Loucy (cell line): ENCODE results near the gene ETNK1.

Experiments
- H2AFZ ChIP-seq: fragments of 200-600 bp; sonication (generic); 2 replicates; pipeline ENCODE4 v1.6.0; 2016; ENCODE audit warnings: antibody characterized with exemption, mild to moderate bottlenecking, low read length, moderate library complexity
- H3F3A ChIP-seq: fragments of 200-600 bp; 2 replicates; pipeline ENCODE4 v1.6.0; 2016; ENCODE audit warnings: antibody characterized with exemption, low read depth, mild to moderate bottlenecking
- H3K27me3 ChIP-seq: fragments of 200-600 bp; sonication (generic); 2 replicates; pipeline ENCODE4 v1.6.1; 2014; ENCODE audit warnings: low read length, mild to moderate bottlenecking; ENCODE audit not compliant: insufficient read depth, poor library complexity, severe bottlenecking
- H3K36me3 ChIP-seq: fragments of 200-600 bp; sonication (generic); 2 replicates; pipeline ENCODE4 v1.6.1; 2016; ENCODE audit warnings: low read length; ENCODE audit not compliant: insufficient read depth
- H3K4me1 ChIP-seq: fragments of 200-600 bp; sonication (generic); 2 replicates; pipeline ENCODE4 v1.5.1; 2014; ENCODE audit warnings: low read length, mild to moderate bottlenecking; ENCODE audit not compliant: insufficient read depth, poor library complexity, severe bottlenecking
- H3K4me2 ChIP-seq: fragments of 200-600 bp; sonication (generic); 2 replicates; pipeline ENCODE4 v1.6.0; 2014; ENCODE audit warnings: antibody characterized with exemption, low read length, low read depth, mild to moderate bottlenecking; ENCODE audit not compliant: poor library complexity, severe bottlenecking
- H3K4me3 ChIP-seq: fragments of 200-600 bp; sonication (generic); 2 replicates; pipeline ENCODE4 v1.5.1; 2014; ENCODE audit warnings: low read length, mild to moderate bottlenecking, mixed read lengths; ENCODE audit not compliant: poor library complexity, severe bottlenecking
- H3K79me2 ChIP-seq: fragments of 200-600 bp; sonication (generic); 2 replicates; pipeline ENCODE4 v1.6.1; 2014; ENCODE audit warnings: low read length; ENCODE audit not compliant: insufficient read depth
- H3K9ac ChIP-seq: fragments of 200-600 bp; sonication (generic); 2 replicates; pipeline ENCODE4 v1.6.0; 2014; ENCODE audit warnings: mild to moderate bottlenecking, low read depth, low read length, moderate library complexity; ENCODE audit not compliant: poor library complexity, severe bottlenecking
- H3K9me2 ChIP-seq: fragments of 200-600 bp; sonication (generic); replicated peaks from 2 replicates; pipeline ENCODE4 v1.6.1; 2016; ENCODE audit warnings: low read depth, low read length, mixed read lengths
- H3K9me3 ChIP-seq: fragments of 200-600 bp; sonication (generic); 2 replicates; pipeline ENCODE4 v1.6.1; 2014; ENCODE audit warnings: mild to moderate bottlenecking, antibody characterized with exemption, low read length, low read depth; ENCODE audit not compliant: insufficient read depth
- H4K20me1 ChIP-seq: fragments of 200-600 bp; sonication (generic); 2 replicates; pipeline ENCODE4 v1.6.0; 2014; ENCODE audit warnings: antibody characterized with exemption, low read length, mild to moderate bottlenecking; ENCODE audit not compliant: insufficient read depth, poor library complexity, severe bottlenecking
- EZH2phosphoT487 ChIP-seq: fragments of 200-600 bp; IDR thresholded peaks from 2 replicates; pipeline ENCODE4 v1.6.1; 2018; ENCODE audit warnings: antibody characterized with exemption, mild to moderate bottlenecking, moderate library complexity, borderline replicate concordance
- TF ChIP-seq, protein P1 (sequence below): fragments of 200-600 bp; sonication (generic); conservative IDR thresholded peaks from 2 replicates; pipeline ENCODE4 v1.5.1; 2014; ENCODE audit warnings: mild to moderate bottlenecking, antibody characterized with exemption, low read length

ETNK1 gene

DNA sequence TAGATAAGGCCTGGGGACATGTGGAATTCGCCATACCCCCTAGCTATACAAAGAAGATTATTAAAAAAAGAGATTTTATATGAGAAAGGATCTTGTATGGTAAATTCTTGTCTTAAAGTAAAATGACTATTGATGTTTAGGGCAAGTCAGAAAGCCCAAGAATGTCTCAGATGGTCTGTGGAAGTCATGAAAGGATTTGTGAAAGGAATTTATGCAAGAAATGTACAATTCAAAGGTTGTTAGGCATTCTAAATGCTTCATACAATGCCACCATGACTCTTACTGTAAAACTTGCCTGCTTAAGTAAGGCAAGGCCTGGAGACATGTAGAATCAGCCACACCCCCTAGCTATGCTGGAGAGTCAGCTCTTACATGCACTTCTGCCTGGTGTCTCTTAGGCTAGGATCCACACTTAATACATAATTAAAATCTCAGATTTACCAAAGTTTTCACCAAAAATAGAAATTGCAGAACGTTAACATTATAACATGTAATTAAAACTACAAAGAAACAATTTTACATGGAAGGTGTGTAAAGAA is 8.9 kb upstream of the ETNK1 start:
- Histone ChIP-seq H3K36me3 (no peaks in the 10 kb centered on the region), H3K79me2 (no peaks in the 10 kb centered on the region), H3K9me3 (peaks cover 18% of the 10 kb centered on the region; the same call in 1 of the 2 replicates), H3K4me2 (no peak overlapping the region), H3K9me2 (no peaks in the 10 kb centered on the region), H3F3A (no peaks in the 10 kb centered on the region), H3K9ac (no peak overlapping the region), H2AFZ (no peak overlapping the region), H3K4me1 (no peaks in the 10 kb centered on the region), H3K4me3 (no peak overlapping the region), H3K27me3 (no peaks in the 10 kb centered on the region), H4K20me1 (no peaks in the 10 kb centered on the region)
- TF ChIP-seq, protein P1, sequence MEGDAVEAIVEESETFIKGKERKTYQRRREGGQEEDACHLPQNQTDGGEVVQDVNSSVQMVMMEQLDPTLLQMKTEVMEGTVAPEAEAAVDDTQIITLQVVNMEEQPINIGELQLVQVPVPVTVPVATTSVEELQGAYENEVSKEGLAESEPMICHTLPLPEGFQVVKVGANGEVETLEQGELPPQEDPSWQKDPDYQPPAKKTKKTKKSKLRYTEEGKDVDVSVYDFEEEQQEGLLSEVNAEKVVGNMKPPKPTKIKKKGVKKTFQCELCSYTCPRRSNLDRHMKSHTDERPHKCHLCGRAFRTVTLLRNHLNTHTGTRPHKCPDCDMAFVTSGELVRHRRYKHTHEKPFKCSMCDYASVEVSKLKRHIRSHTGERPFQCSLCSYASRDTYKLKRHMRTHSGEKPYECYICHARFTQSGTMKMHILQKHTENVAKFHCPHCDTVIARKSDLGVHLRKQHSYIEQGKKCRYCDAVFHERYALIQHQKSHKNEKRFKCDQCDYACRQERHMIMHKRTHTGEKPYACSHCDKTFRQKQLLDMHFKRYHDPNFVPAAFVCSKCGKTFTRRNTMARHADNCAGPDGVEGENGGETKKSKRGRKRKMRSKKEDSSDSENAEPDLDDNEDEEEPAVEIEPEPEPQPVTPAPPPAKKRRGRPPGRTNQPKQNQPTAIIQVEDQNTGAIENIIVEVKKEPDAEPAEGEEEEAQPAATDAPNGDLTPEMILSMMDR, result no peak
- no peak for TF ChIP-seq EZH2phosphoT487

- no peak overlapping the region for H3K9ac ChIP-seq
- H3K9me2 ChIP-seq, result no peaks in the 10 kb centered on the region
- no peaks in the 10 kb centered on the region for H3K4me1 ChIP-seq
- H2AFZ ChIP-seq, result no peak overlapping the region
- H3K4me3 ChIP-seq, result no peak overlapping the region
- TF ChIP-seq EZH2phosphoT487, result no peak
- TF ChIP-seq, protein P1, result no peak
- H3K4me2 ChIP-seq, result no peak overlapping the region
- no peaks in the 10 kb centered on the region for H3K36me3 ChIP-seq
- H3K9me3 ChIP-seq, result peaks cover 18% of the 10 kb centered on the region; the same call in 1 of the 2 replicates
- no peaks in the 10 kb centered on the region for H3F3A ChIP-seq
- no peaks in the 10 kb centered on the region for H3K79me2 ChIP-seq
- no peaks in the 10 kb centered on the region for H4K20me1 ChIP-seq
- no peaks in the 10 kb centered on the region for H3K27me3 ChIP-seq
These were observed 7.3 kb upstream of the ETNK1 start for GRCh38 chr12:22617630-22618029.

- H3F3A ChIP-seq, result no peaks in the 10 kb centered on the region
- peak overlapping the region; percentile 79 for H3K4me3 ChIP-seq
- peak overlapping the region; percentile 80 for H3K4me2 ChIP-seq
- peaks cover 49% of the 10 kb centered on the region for H3K79me2 ChIP-seq
- no peak for TF ChIP-seq EZH2phosphoT487
- TF ChIP-seq, protein P1, result no peak
- H3K36me3 ChIP-seq, result no peaks in the 10 kb centered on the region
- no peaks in the 10 kb centered on the region for H3K27me3 ChIP-seq
- H4K20me1 ChIP-seq, result peaks cover 45% of the 10 kb centered on the region
- H3K9me3 ChIP-seq, result no peaks in the 10 kb centered on the region
- peak overlapping the region; percentile 95 for H2AFZ ChIP-seq
- peaks cover 37% of the 10 kb centered on the region for H3K4me1 ChIP-seq
- H3K9ac ChIP-seq, result peak overlapping the region; percentile 84
- no peaks in the 10 kb centered on the region for H3K9me2 ChIP-seq
These were observed 462 bp upstream of the ETNK1 start for GRCh38 chr12:22624548-22624869.
